ENCODE data around the gene ZNF670.
A peak's percentile ranks its signal among the peaks of the same experiment; 100 is the strongest.

Gene ZNF670

GRCh38 chr1:247114351-247115140, 35.9 kb upstream of the ZNF670 start:
- TF ChIP-seq CTCF (IDR thresholded peaks at IDR 0.05), result no peak
- no peaks in the 10 kb centered on the region for H3K9me3 ChIP-seq (ENCODE audit: control insufficient read depth, low read length)
- H3K4me3 ChIP-seq (ENCODE audit: low read depth, low read length), result no peak overlapping the region
- no peak overlapping the region for H3K9ac ChIP-seq
- H2AFZ ChIP-seq, result no peak overlapping the region
- H3K4me2 ChIP-seq (ENCODE audit: low read length), result no peak overlapping the region
- H3K27me3 ChIP-seq (ENCODE audit: control insufficient read depth, insufficient read depth, low read length), result no peaks in the 10 kb centered on the region
- no peaks in the 10 kb centered on the region for H3K79me2 ChIP-seq
- H3K4me1 ChIP-seq, result no peaks in the 10 kb centered on the region
- no peaks in the 10 kb centered on the region for H3K36me3 ChIP-seq (ENCODE audit: control insufficient read depth, insufficient read depth, low read length)
- H3K27ac ChIP-seq, result no peak overlapping the region

- H3K27ac ChIP-seq, result no peak overlapping the region
- H3K4me3 ChIP-seq (ENCODE audit: low read depth, low read length), result no peak overlapping the region
- no peak overlapping the region for H3K4me2 ChIP-seq (ENCODE audit: low read length)
- H3K27me3 ChIP-seq (ENCODE audit: control insufficient read depth, insufficient read depth, low read length), result no peaks in the 10 kb centered on the region
- no peaks in the 10 kb centered on the region for H3K79me2 ChIP-seq
- H2AFZ ChIP-seq, result no peak overlapping the region
- H3K4me1 ChIP-seq, result no peaks in the 10 kb centered on the region
- TF ChIP-seq CTCF (IDR thresholded peaks at IDR 0.05), result no peak
- H3K9ac ChIP-seq, result no peak overlapping the region
- no peaks in the 10 kb centered on the region for H3K9me3 ChIP-seq (ENCODE audit: control insufficient read depth, low read length)
- no peaks in the 10 kb centered on the region for H3K36me3 ChIP-seq (ENCODE audit: control insufficient read depth, insufficient read depth, low read length)
These were observed 35.2 kb upstream of the ZNF670 start for GRCh38 chr1:247113733-247114271.

GRCh38 chr1:247113094-247113497, 34.5 kb upstream of the ZNF670 start:
- H3K36me3 ChIP-seq (ENCODE audit: control insufficient read depth, insufficient read depth, low read length), result no peaks in the 10 kb centered on the region
- peak overlapping the region; percentile 94 for H2AFZ ChIP-seq
- H3K27ac ChIP-seq, result peak overlapping the region; percentile 77
- H3K9ac ChIP-seq, result no peak overlapping the region
- no peak overlapping the region for H3K4me2 ChIP-seq (ENCODE audit: low read length)
- no peaks in the 10 kb centered on the region for H3K79me2 ChIP-seq
- no peak overlapping the region for H3K4me3 ChIP-seq (ENCODE audit: low read depth, low read length)
- no peak for TF ChIP-seq CTCF (IDR thresholded peaks at IDR 0.05)
- no peaks in the 10 kb centered on the region for H3K27me3 ChIP-seq (ENCODE audit: control insufficient read depth, insufficient read depth, low read length)
- H3K4me1 ChIP-seq, result no peaks in the 10 kb centered on the region
- H3K9me3 ChIP-seq (ENCODE audit: control insufficient read depth, low read length), result no peaks in the 10 kb centered on the region

- H2AFZ ChIP-seq, result peak overlapping the region; percentile 94
- peak overlapping the region; percentile 14 for H3K9ac ChIP-seq
- H3K4me3 ChIP-seq (ENCODE audit: low read depth, low read length), result peak overlapping the region; percentile 67
- no peaks in the 10 kb centered on the region for H3K4me1 ChIP-seq
- H3K36me3 ChIP-seq (ENCODE audit: control insufficient read depth, insufficient read depth, low read length), result no peaks in the 10 kb centered on the region
- H3K79me2 ChIP-seq, result no peaks in the 10 kb centered on the region
- no peaks in the 10 kb centered on the region for H3K9me3 ChIP-seq (ENCODE audit: control insufficient read depth, low read length)
- H3K27ac ChIP-seq, result peak overlapping the region; percentile 77
- no peaks in the 10 kb centered on the region for H3K27me3 ChIP-seq (ENCODE audit: control insufficient read depth, insufficient read depth, low read length)
- H3K4me2 ChIP-seq (ENCODE audit: low read length), result peak overlapping the region; percentile 65
- TF ChIP-seq CTCF (IDR thresholded peaks at IDR 0.05), result no peak
These were observed 33.8 kb upstream of the ZNF670 start for GRCh38 chr1:247112479-247112781.

Measured in parathyroid adenoma (tissue), 2 donors.